ENCODE data around the gene LORICRIN.

The LORICRIN gene

GRCh38 chr1:153293851-153294250, 34.4 kb downstream of the LORICRIN start:
- POLR2A ChIA-PET, result no interaction called here
- H3K36me3 ChIP-seq (ENCODE audit: control insufficient read depth in 2 of 2, insufficient read depth in 1 of 2, low read length in 2 of 2), result no peaks in the 10 kb centered on the region
- no peak overlapping the region for H3K4me3 ChIP-seq (ENCODE audit: low read depth, low read length)
- H3K9me3 ChIP-seq (ENCODE audit: control insufficient read depth, insufficient read depth, low read depth, low read length), result no peaks in the 10 kb centered on the region
- CTCF ChIA-PET, result interaction anchor here (0.7 kb wide), 1 partner anchor 58 kb away, joined by 3 read pairs; no protein-coding TSS in a partner anchor
- no peak overlapping the region for H3K27ac ChIP-seq (ENCODE audit: extremely low read depth, low read depth, low read length)
- H3K4me1 ChIP-seq (ENCODE audit: control insufficient read depth, insufficient read depth, low read length), result no peaks in the 10 kb centered on the region
- no peak for TF ChIP-seq SP2 (tag by site-specific recombination; IDR thresholded peaks at IDR 0.05)

- ChIA-PET POLR2A (no interaction called here), CTCF (no interaction called here)
- TF ChIP-seq ZNF639 (tag by site-specific recombination; IDR thresholded peaks at IDR 0.05) (no peak), GLIS1 (tag by site-specific recombination; IDR thresholded peaks at IDR 0.05) (no peak), ZNF561 (tag by site-specific recombination; IDR thresholded peaks at IDR 0.05; ENCODE audit: borderline replicate concordance) (no peak), ZNF426 (tag by site-specific recombination; IDR thresholded peaks at IDR 0.05) (no peak), YY1 (tag by site-specific recombination; IDR thresholded peaks at IDR 0.05) (no peak), ZNF585B (tag by site-specific recombination; IDR thresholded peaks at IDR 0.05) (no peak), TRIM28 (IDR thresholded peaks at IDR 0.05; ENCODE audit: borderline replicate concordance, low read length) (no peak), ZNF266 (tag by site-specific recombination; IDR thresholded peaks at IDR 0.05; ENCODE audit: low read depth) (no peak), ZNF670 (tag by site-specific recombination; IDR thresholded peaks at IDR 0.05; ENCODE audit: low read depth) (no peak), ZNF140 (tag by site-specific recombination; IDR thresholded peaks at IDR 0.05) (no peak)
- TF ChIP-seq, protein P1, sequence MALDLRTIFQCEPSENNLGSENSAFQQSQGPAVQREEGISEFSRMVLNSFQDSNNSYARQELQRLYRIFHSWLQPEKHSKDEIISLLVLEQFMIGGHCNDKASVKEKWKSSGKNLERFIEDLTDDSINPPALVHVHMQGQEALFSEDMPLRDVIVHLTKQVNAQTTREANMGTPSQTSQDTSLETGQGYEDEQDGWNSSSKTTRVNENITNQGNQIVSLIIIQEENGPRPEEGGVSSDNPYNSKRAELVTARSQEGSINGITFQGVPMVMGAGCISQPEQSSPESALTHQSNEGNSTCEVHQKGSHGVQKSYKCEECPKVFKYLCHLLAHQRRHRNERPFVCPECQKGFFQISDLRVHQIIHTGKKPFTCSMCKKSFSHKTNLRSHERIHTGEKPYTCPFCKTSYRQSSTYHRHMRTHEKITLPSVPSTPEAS (tag by site-specific recombination; IDR thresholded peaks at IDR 0.05), result no peak
- TF ChIP-seq, protein P2, sequence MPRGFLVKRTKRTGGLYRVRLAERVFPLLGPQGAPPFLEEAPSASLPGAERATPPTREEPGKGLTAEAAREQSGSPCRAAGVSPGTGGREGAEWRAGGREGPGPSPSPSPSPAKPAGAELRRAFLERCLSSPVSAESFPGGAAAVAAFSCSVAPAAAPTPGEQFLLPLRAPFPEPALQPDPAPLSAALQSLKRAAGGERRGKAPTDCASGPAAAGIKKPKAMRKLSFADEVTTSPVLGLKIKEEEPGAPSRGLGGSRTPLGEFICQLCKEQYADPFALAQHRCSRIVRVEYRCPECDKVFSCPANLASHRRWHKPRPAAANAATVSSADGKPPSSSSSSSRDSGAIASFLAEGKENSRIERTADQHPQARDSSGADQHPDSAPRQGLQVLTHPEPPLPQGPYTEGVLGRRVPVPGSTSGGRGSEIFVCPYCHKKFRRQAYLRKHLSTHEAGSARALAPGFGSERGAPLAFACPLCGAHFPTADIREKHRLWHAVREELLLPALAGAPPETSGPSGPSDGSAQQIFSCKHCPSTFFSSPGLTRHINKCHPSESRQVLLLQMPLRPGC (tag by site-specific recombination; IDR thresholded peaks at IDR 0.05), result no peak
- TF ChIP-seq, protein P3, sequence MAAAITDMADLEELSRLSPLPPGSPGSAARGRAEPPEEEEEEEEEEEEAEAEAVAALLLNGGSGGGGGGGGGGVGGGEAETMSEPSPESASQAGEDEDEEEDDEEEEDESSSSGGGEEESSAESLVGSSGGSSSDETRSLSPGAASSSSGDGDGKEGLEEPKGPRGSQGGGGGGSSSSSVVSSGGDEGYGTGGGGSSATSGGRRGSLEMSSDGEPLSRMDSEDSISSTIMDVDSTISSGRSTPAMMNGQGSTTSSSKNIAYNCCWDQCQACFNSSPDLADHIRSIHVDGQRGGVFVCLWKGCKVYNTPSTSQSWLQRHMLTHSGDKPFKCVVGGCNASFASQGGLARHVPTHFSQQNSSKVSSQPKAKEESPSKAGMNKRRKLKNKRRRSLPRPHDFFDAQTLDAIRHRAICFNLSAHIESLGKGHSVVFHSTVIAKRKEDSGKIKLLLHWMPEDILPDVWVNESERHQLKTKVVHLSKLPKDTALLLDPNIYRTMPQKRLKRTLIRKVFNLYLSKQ (tag by site-specific recombination; IDR thresholded peaks at IDR 0.05; ENCODE audit: borderline replicate concordance), result no peak
- no peaks in the 10 kb centered on the region for H3K9me3 ChIP-seq (ENCODE audit: control insufficient read depth, insufficient read depth, low read depth, low read length)
- no peak overlapping the region for H3K27ac ChIP-seq (ENCODE audit: extremely low read depth, low read depth, low read length)
- no peaks in the 10 kb centered on the region for H3K36me3 ChIP-seq (ENCODE audit: control insufficient read depth in 2 of 2, insufficient read depth in 1 of 2, low read length in 2 of 2)
- no peaks in the 10 kb centered on the region for H3K4me1 ChIP-seq (ENCODE audit: control insufficient read depth, insufficient read depth, low read length)
- no peak overlapping the region for H3K4me3 ChIP-seq (ENCODE audit: low read depth, low read length)
These were observed 42.8 kb downstream of the LORICRIN start for GRCh38 chr1:153302308-153302707.

DNA sequence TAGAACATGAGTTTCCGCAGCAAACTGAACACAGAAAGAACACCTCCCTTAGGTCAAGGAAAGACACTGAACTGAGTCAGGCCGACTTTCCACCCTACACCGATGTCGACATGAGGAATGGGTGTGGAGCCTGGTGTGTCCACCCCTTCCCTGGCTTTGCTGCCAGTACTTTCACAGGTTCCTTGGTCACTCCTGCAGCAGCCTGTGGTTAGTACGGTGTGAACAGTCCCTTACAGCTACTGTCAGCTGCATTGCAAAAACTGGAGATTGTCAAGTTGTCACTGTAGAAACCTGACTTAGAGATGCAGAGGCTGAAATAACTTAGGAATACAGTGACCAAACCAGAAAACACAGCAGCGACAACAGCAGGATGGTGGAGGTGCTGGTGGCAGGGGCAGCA, 46.2 kb downstream of the LORICRIN start:
- no peaks in the 10 kb centered on the region for H3K9me3 ChIP-seq (ENCODE audit: control insufficient read depth, insufficient read depth, low read depth, low read length)
- H3K27ac ChIP-seq (ENCODE audit: extremely low read depth, low read depth, low read length), result no peak overlapping the region
- H3K36me3 ChIP-seq (ENCODE audit: control insufficient read depth in 2 of 2, insufficient read depth in 1 of 2, low read length in 2 of 2), result no peaks in the 10 kb centered on the region
- ChIA-PET CTCF (interaction anchor here (0.9 kb wide), 1 partner anchor 18 kb away, joined by 3 read pairs; no protein-coding TSS in a partner anchor), POLR2A (no interaction called here)
- no peak overlapping the region for H3K4me3 ChIP-seq (ENCODE audit: low read depth, low read length)
- no peaks in the 10 kb centered on the region for H3K4me1 ChIP-seq (ENCODE audit: control insufficient read depth, insufficient read depth, low read length)
- TF ChIP-seq ZNF639 (tag by site-specific recombination; IDR thresholded peaks at IDR 0.05) (no peak), ZSCAN16 (tag by site-specific recombination; IDR thresholded peaks at IDR 0.05) (no peak), ZNF747 (tag by site-specific recombination; IDR thresholded peaks at IDR 0.05) (no peak), ZNF677 (tag by site-specific recombination; IDR thresholded peaks at IDR 0.05) (no peak), ZNF768 (tag by site-specific recombination; IDR thresholded peaks at IDR 0.05) (no peak), ZNF133 (tag by site-specific recombination; IDR thresholded peaks at IDR 0.05) (no peak), KLF1 (tag by site-specific recombination; IDR thresholded peaks at IDR 0.05) (no peak), ZBTB8A (tag by site-specific recombination; IDR thresholded peaks at IDR 0.05) (no peak), EGR2 (tag by site-specific recombination; IDR thresholded peaks at IDR 0.05; ENCODE audit: low read depth) (no peak), ZNF621 (tag by site-specific recombination; IDR thresholded peaks at IDR 0.05) (no peak), HOXD13 (CRISPR knock-in tag; IDR thresholded peaks at IDR 0.05; ENCODE audit: borderline replicate concordance) (no peak), ZFP37 (tag by site-specific recombination; IDR thresholded peaks at IDR 0.05) (no peak)
- TF ChIP-seq, protein P4, sequence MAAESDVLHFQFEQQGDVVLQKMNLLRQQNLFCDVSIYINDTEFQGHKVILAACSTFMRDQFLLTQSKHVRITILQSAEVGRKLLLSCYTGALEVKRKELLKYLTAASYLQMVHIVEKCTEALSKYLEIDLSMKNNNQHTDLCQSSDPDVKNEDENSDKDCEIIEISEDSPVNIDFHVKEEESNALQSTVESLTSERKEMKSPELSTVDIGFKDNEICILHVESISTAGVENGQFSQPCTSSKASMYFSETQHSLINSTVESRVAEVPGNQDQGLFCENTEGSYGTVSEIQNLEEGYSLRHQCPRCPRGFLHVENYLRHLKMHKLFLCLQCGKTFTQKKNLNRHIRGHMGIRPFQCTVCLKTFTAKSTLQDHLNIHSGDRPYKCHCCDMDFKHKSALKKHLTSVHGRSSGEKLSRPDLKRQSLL (tag by site-specific recombination; IDR thresholded peaks at IDR 0.05), result no peak

Data from HEK293 (cell line).